K562 (cell line): ENCODE results near the gene SCARF2. TPM values are rescaled to one million over a fixed set of nuclear protein-coding genes. Genes with fewer than 3 reads are reported as not detected.

ENCODE experiments used
- ADNP ChIP-seq: fragments of 200-800 bp; sonication (Bioruptor generic); IDR thresholded peaks from 2 replicates; pipeline ENCODE4 v1.6.1; 2016; ENCODE audit warnings: missing genetic modification characterization, missing compliant biosample characterization
- ARID4B ChIP-seq: sonication (generic); formaldehyde crosslinking; IDR thresholded peaks from 2 replicates; pipeline ENCODE4 v1.8.0; 2022; ENCODE audit warnings: mild to moderate bottlenecking, missing genetic modification reagents
- CGGBP1 ChIP-seq: fragments of 250-450 bp; sonication (Bioruptor Pico); IDR thresholded peaks from 2 replicates; pipeline ENCODE4 v1.9.0; 2021; ENCODE audit warnings: mild to moderate bottlenecking
- CHD2 ChIP-seq: IDR thresholded peaks from 2 replicates; pipeline ENCODE4 v1.6.1; 2011; ENCODE audit warnings: low read depth, low read length
- CREB3 ChIP-seq: fragments of 450-650 bp; conservative IDR thresholded peaks from 2 replicates; pipeline ENCODE4 v1.6.1; 2016; ENCODE audit warnings: missing genetic modification characterization, low read depth, mild to moderate bottlenecking, missing compliant biosample characterization, moderate library complexity
- CSDE1 ChIP-seq, 2 experiments: fragments of 450-650 bp; IDR thresholded peaks; 2 replicates each; pipeline ENCODE4 v1.6.1; 2016; ENCODE audit warnings: mild to moderate bottlenecking in 1 of 2
- ERF ChIP-seq: fragments of 450-650 bp; formaldehyde crosslinking; IDR thresholded peaks from 2 replicates; pipeline ENCODE4 v1.4.0; 2020; ENCODE audit warnings: mild to moderate bottlenecking, mixed read lengths
- HDAC1 ChIP-seq, 2 experiments: fragments of 450-650 bp; IDR thresholded peaks; 2 replicates each; pipeline ENCODE4 v1.6.1; 2016 to 2017; ENCODE audit warnings: inconsistent platforms in 1 of 2, mild to moderate bottlenecking in 1 of 2, moderate library complexity in 1 of 2
- HDAC2 ChIP-seq: fragments of 450-650 bp; IDR thresholded peaks from 2 replicates; pipeline ENCODE4 v1.6.1; 2016; ENCODE audit warnings: mild to moderate bottlenecking
- HDGF ChIP-seq: fragments of 450-650 bp; IDR thresholded peaks from 2 replicates; pipeline ENCODE4 v1.6.1; 2016
- KDM1A ChIP-seq, 2 experiments: fragments of 450-650 bp; IDR thresholded peaks; 2 replicates each; pipeline ENCODE4 v1.6.1; 2016; ENCODE audit warnings: mild to moderate bottlenecking in 2 of 2
- LARP7 ChIP-seq: fragments of 450-650 bp; IDR thresholded peaks from 2 replicates; pipeline ENCODE4 v1.6.1; 2016
- MAFF ChIP-seq: IDR thresholded peaks from 2 replicates; pipeline ENCODE4 v1.6.1; 2012; ENCODE audit warnings: low read length, improper control_type of control experiment
- MEIS2 ChIP-seq: fragments of 450-650 bp; IDR thresholded peaks from 2 replicates; pipeline ENCODE4 v1.6.1; 2014; ENCODE audit warnings: mild to moderate bottlenecking; ENCODE audit not compliant: partially characterized antibody
- NCOA4 ChIP-seq: fragments of 450-650 bp; IDR thresholded peaks from 2 replicates; pipeline ENCODE4 v1.6.1; 2018; ENCODE audit warnings: mild to moderate bottlenecking; ENCODE audit not compliant: partially characterized antibody
- NRF1 ChIP-seq, 2 experiments: fragments of 450-650 bp; IDR thresholded peaks in 1 of 2; conservative IDR thresholded peaks in 1 of 2; 2 replicates each; pipeline ENCODE4 v1.6.1; 2014; ENCODE audit warnings: mild to moderate bottlenecking in 2 of 2
- PCBP1 ChIP-seq: fragments of 200-400 bp; formaldehyde crosslinking; IDR thresholded peaks from 2 replicates; pipeline ENCODE4 v1.6.1; 2018; ENCODE audit warnings: mild to moderate bottlenecking, low read depth, low read length; ENCODE audit not compliant: poor library complexity, severe bottlenecking
- RFX5 ChIP-seq: IDR thresholded peaks from 2 replicates; pipeline ENCODE4 v1.6.1; 2011; ENCODE audit warnings: low read depth, mild to moderate bottlenecking, improper control_type of control experiment, low read length
- RHOXF2B ChIP-seq: fragments of 250-450 bp; sonication (Bioruptor Pico); conservative IDR thresholded peaks from 2 replicates; pipeline ENCODE4 v1.5.1; 2021
- TRIM28 ChIP-seq: fragments of 450-650 bp; IDR thresholded peaks from 2 replicates; pipeline ENCODE4 v1.6.1; 2017
- ZBTB26 ChIP-seq: fragments of 450-650 bp; formaldehyde crosslinking; IDR thresholded peaks from 2 replicates; pipeline ENCODE4 v1.4.0; 2022; ENCODE audit warnings: missing genetic modification characterization
- ZC3H11A ChIP-seq: IDR thresholded peaks from 2 replicates; pipeline ENCODE4 v1.6.1; 2012; ENCODE audit warnings: low read depth, low read length, improper control_type of control experiment
- ZNF41 ChIP-seq: fragments of 250-450 bp; sonication (Bioruptor Pico); conservative IDR thresholded peaks from 2 replicates; pipeline ENCODE4 v1.4.0; 2020; ENCODE audit warnings: mild to moderate bottlenecking
- ZNF449 ChIP-seq: fragments of 250-450 bp; sonication (Bioruptor Pico); IDR thresholded peaks from 2 replicates; pipeline ENCODE4 v1.8.0; 2022; ENCODE audit warnings: moderate library complexity, mild to moderate bottlenecking, inconsistent platforms
- polyA plus RNA-seq, 8 experiments: library from polyadenylated mRNA; depleted of rRNA in 4 of 8; stranded (reverse) in 5 of 8; unstranded in 3 of 8; fragments of >200 nt; fragmentation: Nextera tagmentation in 2 of 8; fragmentation: Illumina TruSeq in 1 of 8; extraction: Ambion mirVana in 2 of 8; extraction: Trizol in 1 of 8; gene quantifications; 2 replicates each; pipeline versions ENCODE4 v1.2.1 to v1.2.3, GENCODE V29; 2011 to 2014; ENCODE audit warnings: inconsistent platforms in 1 of 8, missing spikeins in 1 of 8
- total RNA-seq, 7 experiments: library from RNA; depleted of rRNA in 6 of 7; stranded (reverse); fragments of >200 nt in 6 of 7; fragmentation: Illumina TruSeq in 2 of 7; extraction: Trizol in 2 of 7; gene quantifications; 2 replicates each; pipeline versions ENCODE4 v1.2.1 to v1.2.3, GENCODE V29; 2011 to 2021; ENCODE audit warnings: low replicate concordance in 1 of 7

The SCARF2 gene
- total and polyA plus RNA-seq, 9 of the 15 experiments (the other 6 are each of a cell fraction or from before 2014, with no cell fraction given), result 0.06 to 0.32 (median 0.21) TPM; not detected in 5

GRCh38 chr22:20421507-20421874, 16.1 kb downstream of the SCARF2 start (continued):
- TF ChIP-seq CREB3 (no peak), ARID4B (CRISPR knock-in tag) (0 out of 2 replicates have a peak, but pooled peaks have one; percentile 36), KDM1A (IDR thresholded peaks at IDR 0.05) (no peak), MAFF (no peak), HDAC2 (no peak), NCOA4 (no peak), HDAC1 (IDR thresholded peaks at IDR 0.05) (peak in 1 of 2 experiments; percentile 50; a peak in 1 of 4 replicates), ZNF449 (CRISPR knock-in tag) (no peak), PCBP1 (no peak), ZNF41 (CRISPR knock-in tag) (no peak), RFX5 (no peak), ZBTB26 (CRISPR knock-in tag) (peak; percentile 96), TRIM28 (0 out of 2 replicates have a peak, but pooled peaks have one; percentile 14), ZC3H11A (no peak), CGGBP1 (CRISPR knock-in tag) (no peak), CHD2 (no peak), LARP7 (peak; percentile 91; the same call in 1 of the 2 replicates), ERF (no peak), HDGF (peak; percentile 91), RHOXF2B (CRISPR knock-in tag) (no peak), MEIS2 (no peak), NRF1 (conservative IDR thresholded peaks at IDR 0.05 in 1 of 2, IDR thresholded peaks at IDR 0.05 in 1 of 2) (no peak), CSDE1 (IDR thresholded peaks at IDR 0.05) (peak in 1 of 2 experiments; percentile 82; a peak in 1 of 4 replicates), ADNP (tag) (no peak)
